K562 (cell line): Measurements from ENCODE around the gene TOMM40L. TPM values are rescaled to one million over a fixed set of nuclear protein-coding genes. Genes with fewer than 3 reads are reported as not detected.

Source experiments
- CBX1 ChIP-seq: sonication (generic); IDR thresholded peaks from 2 replicates; pipeline ENCODE4 v1.6.1; 2016; ENCODE audit warnings: antibody characterized with exemption, low read depth, mild to moderate bottlenecking
- CBX3 ChIP-seq, 2 experiments: IDR thresholded peaks; 1 replicate in 1 of 2; 2 replicates in 1 of 2; pipeline ENCODE4 v1.6.1; 2012; ENCODE audit warnings: inconsistent platforms in 2 of 2, low read length in 2 of 2, borderline replicate concordance in 1 of 2, control low read depth in 1 of 2
- DACH1 ChIP-seq: fragments of 450-650 bp; IDR thresholded peaks from 2 replicates; pipeline ENCODE4 v1.6.1; 2018; ENCODE audit not compliant: partially characterized antibody
- ETV6 ChIP-seq, 3 experiments: fragments of 150-350 bp in 1 of 3; sonication (generic) in 1 of 3; formaldehyde crosslinking in 1 of 3; IDR thresholded peaks; 2 replicates each; pipeline versions ENCODE4 v1.6.1 to v1.8.0; 2014 to 2022; ENCODE audit warnings: borderline replicate concordance in 2 of 3, low read depth in 2 of 3, antibody characterized with exemption in 1 of 3, low read length in 1 of 3, mild to moderate bottlenecking in 1 of 3, missing genetic modification reagents in 1 of 3
- GATA2 ChIP-seq: sonication (generic); formaldehyde crosslinking; IDR thresholded peaks from 2 replicates; pipeline ENCODE4 v1.4.0; 2020; ENCODE audit warnings: mild to moderate bottlenecking, missing genetic modification reagents
- HMG20B ChIP-seq: fragments of 250-450 bp; sonication (Bioruptor Pico); IDR thresholded peaks from 2 replicates; pipeline ENCODE4 v1.5.0; 2021; ENCODE audit warnings: mild to moderate bottlenecking
- KHSRP ChIP-seq: fragments of 450-650 bp; IDR thresholded peaks from 2 replicates; pipeline ENCODE4 v1.6.1; 2017
- KLF1 ChIP-seq: fragments of 450-650 bp; IDR thresholded peaks from 2 replicates; pipeline ENCODE4 v1.6.1; 2016; ENCODE audit warnings: missing genetic modification characterization, missing compliant biosample characterization
- NCOR1 ChIP-seq: fragments of 450-650 bp; IDR thresholded peaks from 2 replicates; pipeline ENCODE4 v1.6.1; 2016; ENCODE audit warnings: mild to moderate bottlenecking, moderate library complexity
- NR2F6 ChIP-seq: fragments of 450-650 bp; formaldehyde crosslinking; IDR thresholded peaks from 2 replicates; pipeline ENCODE4 v1.4.0; 2020; ENCODE audit warnings: mild to moderate bottlenecking
- PHB ChIP-seq: fragments of 250-450 bp; sonication (Bioruptor Pico); IDR thresholded peaks from 2 replicates; pipeline ENCODE4 v1.5.0; 2021
- PHF8 ChIP-seq: fragments of 200-600 bp; sonication (generic); IDR thresholded peaks from 2 replicates; pipeline ENCODE4 v1.6.1; 2012; ENCODE audit warnings: mixed run types, mild to moderate bottlenecking, inconsistent platforms, low read length, moderate library complexity, borderline replicate concordance
- RCOR1 ChIP-seq, 2 experiments: IDR thresholded peaks; 2 replicates each; pipeline ENCODE4 v1.6.1; 2012; ENCODE audit warnings: low read depth in 2 of 2, low read length in 2 of 2, borderline replicate concordance in 1 of 2, improper control_type of control experiment in 1 of 2
- TBL1XR1 ChIP-seq, 2 experiments: IDR thresholded peaks; 2 replicates each; pipeline ENCODE4 v1.6.1; 2012; ENCODE audit warnings: improper control_type of control experiment in 2 of 2, low read length in 2 of 2, mild to moderate bottlenecking in 1 of 2
- TEAD1 ChIP-seq, 2 experiments: fragments of 450-650 bp in 1 of 2; sonication (generic) in 1 of 2; formaldehyde crosslinking; IDR thresholded peaks; 2 replicates each; pipeline versions ENCODE4 v1.4.0 to v1.8.0; 2020 to 2022; ENCODE audit warnings: mild to moderate bottlenecking in 2 of 2, missing genetic modification reagents in 1 of 2
- TRIM28 ChIP-seq: fragments of 450-650 bp; IDR thresholded peaks from 2 replicates; pipeline ENCODE4 v1.6.1; 2017
- ZBTB1 ChIP-seq: sonication (generic); formaldehyde crosslinking; IDR thresholded peaks from 2 replicates; pipeline ENCODE4 v1.8.1; 2023; ENCODE audit warnings: missing genetic modification reagents, low read depth, mild to moderate bottlenecking, borderline replicate concordance
- ZC3H8 ChIP-seq: fragments of 450-650 bp; IDR thresholded peaks from 2 replicates; pipeline ENCODE4 v1.6.1; 2017
- ZNF41 ChIP-seq: fragments of 250-450 bp; sonication (Bioruptor Pico); conservative IDR thresholded peaks from 2 replicates; pipeline ENCODE4 v1.4.0; 2020; ENCODE audit warnings: mild to moderate bottlenecking
- polyA plus RNA-seq, 8 experiments: library from polyadenylated mRNA; depleted of rRNA in 4 of 8; stranded (reverse) in 5 of 8; unstranded in 3 of 8; fragments of >200 nt; fragmentation: Nextera tagmentation in 2 of 8; fragmentation: Illumina TruSeq in 1 of 8; extraction: Ambion mirVana in 2 of 8; extraction: Trizol in 1 of 8; gene quantifications; 2 replicates each; pipeline versions ENCODE4 v1.2.1 to v1.2.3, GENCODE V29; 2011 to 2014; ENCODE audit warnings: inconsistent platforms in 1 of 8, missing spikeins in 1 of 8
- total RNA-seq, 7 experiments: library from RNA; depleted of rRNA in 6 of 7; stranded (reverse); fragments of >200 nt in 6 of 7; fragmentation: Illumina TruSeq in 2 of 7; extraction: Trizol in 2 of 7; gene quantifications; 2 replicates each; pipeline versions ENCODE4 v1.2.1 to v1.2.3, GENCODE V29; 2011 to 2021; ENCODE audit warnings: low replicate concordance in 1 of 7
- TF ChIP-seq, protein P1 (sequence below): sonication (generic); formaldehyde crosslinking; IDR thresholded peaks from 2 replicates; pipeline ENCODE4 v1.8.1; 2022; ENCODE audit warnings: missing genetic modification reagents
- TF ChIP-seq, protein P2 (sequence below): sonication (generic); formaldehyde crosslinking; IDR thresholded peaks from 2 replicates; pipeline ENCODE4 v1.8.0; 2023; ENCODE audit warnings: mild to moderate bottlenecking, missing genetic modification reagents
- TF ChIP-seq, protein P3 (sequence below), 2 experiments: fragments of 450-650 bp in 1 of 2; sonication (generic) in 1 of 2; formaldehyde crosslinking in 1 of 2; IDR thresholded peaks in 1 of 2; conservative IDR thresholded peaks in 1 of 2; 2 replicates each; pipeline versions ENCODE4 v1.6.1 to v1.8.1; 2016 to 2023; ENCODE audit warnings: mild to moderate bottlenecking in 2 of 2, moderate library complexity in 2 of 2, inconsistent platforms in 1 of 2, missing genetic modification reagents in 1 of 2
- TF ChIP-seq, protein P4 (sequence below): fragments of 450-650 bp; formaldehyde crosslinking; IDR thresholded peaks from 2 replicates; pipeline ENCODE4 v1.4.0; 2020; ENCODE audit warnings: mild to moderate bottlenecking

Gene TOMM40L
- total and polyA plus RNA-seq, 9 of the 15 experiments (the other 6 are each of a cell fraction or from before 2014, with no cell fraction given), result 9.6 to 33.6 (median 25.2) TPM

DNA sequence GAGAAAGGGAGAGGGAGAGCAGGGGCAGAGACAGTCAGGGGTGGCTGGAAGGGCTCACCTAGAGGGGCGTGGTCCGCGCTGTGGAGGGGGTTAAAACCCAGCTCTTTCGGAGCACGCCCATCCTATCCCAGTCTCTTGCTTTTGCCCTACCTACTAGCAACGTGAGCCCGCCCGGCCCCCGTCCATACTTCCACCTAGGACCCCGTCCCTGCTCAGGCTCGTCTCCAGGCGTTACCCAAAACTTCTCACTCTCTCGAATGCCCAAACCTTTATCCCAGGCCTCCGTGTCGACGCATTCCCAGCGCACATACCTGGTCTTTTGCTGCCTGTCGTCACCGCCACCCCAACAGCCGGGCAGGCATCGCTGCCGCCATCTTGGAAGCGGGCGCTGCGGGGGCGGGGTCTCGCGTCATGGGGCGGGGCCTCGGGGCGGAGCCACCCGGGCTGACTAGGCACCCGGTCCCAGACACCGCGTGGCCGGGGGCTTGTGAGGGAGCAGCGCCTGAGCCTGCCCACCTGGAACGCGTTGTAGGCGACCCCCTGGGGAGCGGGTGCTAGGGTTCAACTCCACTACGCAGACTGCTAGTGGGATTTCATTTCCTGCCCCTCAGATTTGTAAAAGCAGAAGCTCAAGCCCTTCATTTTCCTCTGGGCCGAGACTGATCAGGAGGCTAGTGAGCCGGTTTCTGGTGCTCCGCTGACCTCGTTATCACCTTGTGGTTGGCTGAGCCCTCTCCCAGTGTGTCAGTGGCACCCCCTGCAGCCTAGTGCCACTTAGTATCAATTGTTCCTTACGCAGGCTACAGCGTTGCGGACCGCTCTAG lies 48.5 kb upstream of the TOMM40L start, which contains the start of gene B4GALT3 (continued):
- TF ChIP-seq, protein P1, sequence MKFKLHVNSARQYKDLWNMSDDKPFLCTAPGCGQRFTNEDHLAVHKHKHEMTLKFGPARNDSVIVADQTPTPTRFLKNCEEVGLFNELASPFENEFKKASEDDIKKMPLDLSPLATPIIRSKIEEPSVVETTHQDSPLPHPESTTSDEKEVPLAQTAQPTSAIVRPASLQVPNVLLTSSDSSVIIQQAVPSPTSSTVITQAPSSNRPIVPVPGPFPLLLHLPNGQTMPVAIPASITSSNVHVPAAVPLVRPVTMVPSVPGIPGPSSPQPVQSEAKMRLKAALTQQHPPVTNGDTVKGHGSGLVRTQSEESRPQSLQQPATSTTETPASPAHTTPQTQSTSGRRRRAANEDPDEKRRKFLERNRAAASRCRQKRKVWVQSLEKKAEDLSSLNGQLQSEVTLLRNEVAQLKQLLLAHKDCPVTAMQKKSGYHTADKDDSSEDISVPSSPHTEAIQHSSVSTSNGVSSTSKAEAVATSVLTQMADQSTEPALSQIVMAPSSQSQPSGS (CRISPR knock-in tag), result no peak
- TF ChIP-seq PHF8, result peak; percentile 97; the same call in 1 of the 2 replicates
- TF ChIP-seq CBX1, result peak; percentile 89
- TF ChIP-seq CBX3 (IDR thresholded peaks at IDR 0.05; ENCODE audit: borderline replicate concordance in 1 of 2, low read length in 2 of 2), result peak in 1 of 2 experiments; percentile 76; a peak in 1 of 3 replicates
- TF ChIP-seq, protein P2, sequence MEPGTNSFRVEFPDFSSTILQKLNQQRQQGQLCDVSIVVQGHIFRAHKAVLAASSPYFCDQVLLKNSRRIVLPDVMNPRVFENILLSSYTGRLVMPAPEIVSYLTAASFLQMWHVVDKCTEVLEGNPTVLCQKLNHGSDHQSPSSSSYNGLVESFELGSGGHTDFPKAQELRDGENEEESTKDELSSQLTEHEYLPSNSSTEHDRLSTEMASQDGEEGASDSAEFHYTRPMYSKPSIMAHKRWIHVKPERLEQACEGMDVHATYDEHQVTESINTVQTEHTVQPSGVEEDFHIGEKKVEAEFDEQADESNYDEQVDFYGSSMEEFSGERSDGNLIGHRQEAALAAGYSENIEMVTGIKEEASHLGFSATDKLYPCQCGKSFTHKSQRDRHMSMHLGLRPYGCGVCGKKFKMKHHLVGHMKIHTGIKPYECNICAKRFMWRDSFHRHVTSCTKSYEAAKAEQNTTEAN, result no peak
- peak in 1 of 2 experiments; percentile 77; a peak in 2 of 4 replicates for TF ChIP-seq RCOR1 (IDR thresholded peaks at IDR 0.05; ENCODE audit: borderline replicate concordance in 1 of 2, low read depth in 2 of 2, low read length in 2 of 2)
- TF ChIP-seq ZBTB1 (CRISPR knock-in tag), result peak; percentile 48; the same call in 1 of the 2 replicates
- no peak for TF ChIP-seq HMG20B (CRISPR knock-in tag)
- TF ChIP-seq TRIM28, result no peak
- peak; percentile 46 to 68; a peak in 2 of 4 replicates for TF ChIP-seq TBL1XR1 (IDR thresholded peaks at IDR 0.05; ENCODE audit: low read length in 2 of 2)
- TF ChIP-seq NCOR1, result peak; percentile 27
- peak in 1 of 2 experiments; percentile 62; a peak in 2 of 4 replicates for TF ChIP-seq TEAD1 (CRISPR knock-in tag; IDR thresholded peaks at IDR 0.05)
- no peak for TF ChIP-seq ETV6 (IDR thresholded peaks at IDR 0.05; ENCODE audit: borderline replicate concordance in 1 of 2, low read depth in 2 of 2, low read length in 1 of 2)
- TF ChIP-seq ETV6 (CRISPR knock-in tag; IDR thresholded peaks at IDR 0.05; ENCODE audit: borderline replicate concordance), result no peak
- peak; percentile 51; the same call in 1 of the 2 replicates for TF ChIP-seq GATA2 (CRISPR knock-in tag)
- TF ChIP-seq KHSRP, result no peak
- no peak for TF ChIP-seq ZC3H8
- 0 out of 2 replicates have a peak, but pooled peaks have one; percentile 9 for TF ChIP-seq NR2F6 (CRISPR knock-in tag)
- TF ChIP-seq, protein P3, sequence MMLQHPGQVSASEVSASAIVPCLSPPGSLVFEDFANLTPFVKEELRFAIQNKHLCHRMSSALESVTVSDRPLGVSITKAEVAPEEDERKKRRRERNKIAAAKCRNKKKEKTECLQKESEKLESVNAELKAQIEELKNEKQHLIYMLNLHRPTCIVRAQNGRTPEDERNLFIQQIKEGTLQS (IDR thresholded peaks at IDR 0.05), result peak; percentile 31; the same call in 1 of the 2 replicates
- TF ChIP-seq, protein P3 (CRISPR knock-in tag; conservative IDR thresholded peaks at IDR 0.05), result no peak
- TF ChIP-seq PHB (CRISPR knock-in tag), result no peak; the same call in 1 of the 2 replicates
- no peak; the same call in 1 of the 2 replicates for TF ChIP-seq KLF1 (tag)
- TF ChIP-seq ZNF41, result no peak
- TF ChIP-seq, protein P4, sequence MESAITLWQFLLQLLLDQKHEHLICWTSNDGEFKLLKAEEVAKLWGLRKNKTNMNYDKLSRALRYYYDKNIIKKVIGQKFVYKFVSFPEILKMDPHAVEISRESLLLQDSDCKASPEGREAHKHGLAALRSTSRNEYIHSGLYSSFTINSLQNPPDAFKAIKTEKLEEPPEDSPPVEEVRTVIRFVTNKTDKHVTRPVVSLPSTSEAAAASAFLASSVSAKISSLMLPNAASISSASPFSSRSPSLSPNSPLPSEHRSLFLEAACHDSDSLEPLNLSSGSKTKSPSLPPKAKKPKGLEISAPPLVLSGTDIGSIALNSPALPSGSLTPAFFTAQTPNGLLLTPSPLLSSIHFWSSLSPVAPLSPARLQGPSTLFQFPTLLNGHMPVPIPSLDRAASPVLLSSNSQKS (CRISPR knock-in tag), result no peak
- no peak for TF ChIP-seq DACH1
